Panc1 (cell line): ENCODE results near the gene REV1. TPM values are rescaled to one million over a fixed set of nuclear protein-coding genes. Genes with fewer than 3 reads are reported as not detected.

Source experiments
- ATAC-seq: fragments of 200-7000 bp; cut with Tn5 transposase; 2 replicates; pipeline ENCODE4 v1.9.1; 2020; ENCODE audit warnings: mild to moderate bottlenecking, moderate library complexity
- BruUV-seq: library from RNA; stranded (reverse); fragments of 400-500 nt; replicated peaks from 2 replicates; lab custom pipeline; 2021; lab: Mats Ljungman, UMichigan
- CTCF ChIA-PET: fragments of 300-600 bp; sonication (Branson Sonifier 250); formaldehyde crosslinking; loops from one replicate; lab custom pipeline; 2022; ENCODE audit warnings: antibody characterized with exemption; lab: Charles Lee
- POLR2A ChIA-PET: fragments of 300-600 bp; sonication (Branson Sonifier 250); formaldehyde crosslinking; loops from one replicate; lab custom pipeline; 2022; ENCODE audit warnings: antibody characterized with exemption; lab: Charles Lee
- DNase-seq: peaks from one replicate; pipeline ENCODE4 v3.0.0-alpha.2; 2010; ENCODE audit warnings: low read depth, low spot score
- H3K27ac ChIP-seq: 2 replicates; pipeline ENCODE4 v1.5.1; 2011; ENCODE audit warnings: mild to moderate bottlenecking, low read length, inconsistent platforms
- H3K27me3 ChIP-seq: fragments of 200-500 bp; sonication (Bioruptor generic); 2 replicates; pipeline ENCODE4 v1.6.0; 2014; ENCODE audit warnings: low read length, inconsistent platforms; ENCODE audit not compliant: control insufficient read depth, insufficient read depth
- H3K36me3 ChIP-seq: fragments of 200-500 bp; sonication (Bioruptor generic); 2 replicates; pipeline ENCODE4 v1.5.1; 2014; ENCODE audit warnings: inconsistent platforms, mild to moderate bottlenecking, low read length, moderate library complexity; ENCODE audit not compliant: control insufficient read depth, insufficient read depth
- H3K4me1 ChIP-seq: 2 replicates; pipeline ENCODE4 v1.5.1; 2011; ENCODE audit warnings: inconsistent platforms, mild to moderate bottlenecking, low read length, moderate library complexity; ENCODE audit not compliant: control insufficient read depth, insufficient read depth
- H3K4me3 ChIP-seq, 2 experiments: 2 replicates each; pipeline ENCODE4 v1.5.1; 2011 to 2012; ENCODE audit warnings: low read depth in 2 of 2, low read length in 2 of 2, mild to moderate bottlenecking in 2 of 2, inconsistent platforms in 1 of 2, moderate library complexity in 1 of 2
- H3K9me3 ChIP-seq: fragments of 200-500 bp; sonication (Bioruptor generic); 2 replicates; pipeline ENCODE4 v1.5.1; 2014; ENCODE audit warnings: low read depth, mild to moderate bottlenecking, inconsistent platforms, low read length, moderate library complexity; ENCODE audit not compliant: control insufficient read depth, insufficient read depth
- POLR2AphosphoS5 ChIP-seq: IDR thresholded peaks from 2 replicates; pipeline ENCODE4 v1.6.1; 2012; ENCODE audit warnings: mild to moderate bottlenecking, low read depth, low read length, moderate library complexity
- SIN3A ChIP-seq: IDR thresholded peaks from 2 replicates; pipeline ENCODE4 v1.6.1; 2012; ENCODE audit warnings: low read depth, mild to moderate bottlenecking, low read length, moderate library complexity, borderline replicate concordance; ENCODE audit not compliant: insufficient read depth
- TCF7L2 ChIP-seq: IDR thresholded peaks from 2 replicates; pipeline ENCODE4 v1.6.1; 2011; ENCODE audit warnings: mild to moderate bottlenecking, low read depth, low read length, inconsistent platforms
- in situ Hi-C: cut with HindIII; loops from 2 replicates; pipeline ENCODE4 v1.10.0; 2016; ENCODE audit warnings: low sequenced_read_pairs, low pct_unique_long_range_greater_than_20kb
- intact Hi-C: fragments of 100-400 bp; cut with micrococcal nuclease; formaldehyde crosslinking; loops from one replicate; pipeline ENCODE4 v1.10.0; 2022; ENCODE audit not compliant: unreplicated experiment
- total RNA-seq: library from RNA; stranded (reverse); gene quantifications from one replicate; pipeline ENCODE4 v1.2.1, GENCODE V29; 2021; ENCODE audit not compliant: unreplicated experiment
- TF ChIP-seq, protein P1 (sequence below), 2 experiments: IDR thresholded peaks; 2 replicates each; pipeline ENCODE4 v1.6.1; 2011 to 2012; ENCODE audit warnings: low read depth in 2 of 2, control low read depth in 1 of 2, low read length in 1 of 2, mild to moderate bottlenecking in 1 of 2, moderate library complexity in 1 of 2; ENCODE audit not compliant: insufficient read depth in 1 of 2
- TF ChIP-seq, protein P2 (sequence below): fragments of 450-650 bp; IDR thresholded peaks from 2 replicates; pipeline ENCODE4 v1.5.1; 2017; ENCODE audit warnings: mild to moderate bottlenecking

REV1 gene
- total RNA-seq, 1 experiment from 2014 or later, result 35.0 TPM

DNA sequence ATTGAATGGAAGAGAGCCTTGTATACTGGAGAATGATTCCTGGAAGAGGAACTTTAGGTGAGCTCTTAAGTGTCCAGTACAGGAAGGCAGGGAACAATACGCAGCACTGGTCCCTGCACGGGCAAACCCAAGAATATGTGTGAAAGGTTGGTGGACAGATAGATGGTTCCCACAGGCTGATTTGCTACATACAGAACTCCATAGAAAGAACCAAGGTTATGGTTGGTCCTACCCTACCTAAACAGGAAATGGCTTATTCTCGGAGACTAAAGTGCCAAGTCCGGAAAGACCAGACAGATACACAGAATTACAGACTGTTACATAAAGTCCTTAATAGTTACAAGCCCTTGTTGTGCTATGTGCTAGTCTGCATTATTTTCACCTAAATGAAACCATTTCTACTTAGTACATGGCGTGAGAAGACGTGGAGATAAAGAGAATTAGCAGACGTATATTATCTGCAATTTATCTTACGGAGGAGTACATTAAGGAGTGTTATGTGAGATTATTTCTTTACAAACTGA is 1.2 kb downstream of the REV1 start:
- POLR2A ChIA-PET, result no interaction called here
- Histone ChIP-seq H3K36me3 (no peaks in the 10 kb centered on the region; the same call in none of the 2 replicates), H3K4me3 (peak overlapping the region; percentile 92 to 99), H3K27me3 (peaks cover 2% of the 10 kb centered on the region; the same call in 1 of the 2 replicates), H3K4me1 (peaks cover 14% of the 10 kb centered on the region), H3K9me3 (no peaks in the 10 kb centered on the region), H3K27ac (peak overlapping the region; percentile 94)
- CTCF ChIA-PET, result no interaction called here
- TF ChIP-seq POLR2AphosphoS5, result no peak
- TF ChIP-seq, protein P1, sequence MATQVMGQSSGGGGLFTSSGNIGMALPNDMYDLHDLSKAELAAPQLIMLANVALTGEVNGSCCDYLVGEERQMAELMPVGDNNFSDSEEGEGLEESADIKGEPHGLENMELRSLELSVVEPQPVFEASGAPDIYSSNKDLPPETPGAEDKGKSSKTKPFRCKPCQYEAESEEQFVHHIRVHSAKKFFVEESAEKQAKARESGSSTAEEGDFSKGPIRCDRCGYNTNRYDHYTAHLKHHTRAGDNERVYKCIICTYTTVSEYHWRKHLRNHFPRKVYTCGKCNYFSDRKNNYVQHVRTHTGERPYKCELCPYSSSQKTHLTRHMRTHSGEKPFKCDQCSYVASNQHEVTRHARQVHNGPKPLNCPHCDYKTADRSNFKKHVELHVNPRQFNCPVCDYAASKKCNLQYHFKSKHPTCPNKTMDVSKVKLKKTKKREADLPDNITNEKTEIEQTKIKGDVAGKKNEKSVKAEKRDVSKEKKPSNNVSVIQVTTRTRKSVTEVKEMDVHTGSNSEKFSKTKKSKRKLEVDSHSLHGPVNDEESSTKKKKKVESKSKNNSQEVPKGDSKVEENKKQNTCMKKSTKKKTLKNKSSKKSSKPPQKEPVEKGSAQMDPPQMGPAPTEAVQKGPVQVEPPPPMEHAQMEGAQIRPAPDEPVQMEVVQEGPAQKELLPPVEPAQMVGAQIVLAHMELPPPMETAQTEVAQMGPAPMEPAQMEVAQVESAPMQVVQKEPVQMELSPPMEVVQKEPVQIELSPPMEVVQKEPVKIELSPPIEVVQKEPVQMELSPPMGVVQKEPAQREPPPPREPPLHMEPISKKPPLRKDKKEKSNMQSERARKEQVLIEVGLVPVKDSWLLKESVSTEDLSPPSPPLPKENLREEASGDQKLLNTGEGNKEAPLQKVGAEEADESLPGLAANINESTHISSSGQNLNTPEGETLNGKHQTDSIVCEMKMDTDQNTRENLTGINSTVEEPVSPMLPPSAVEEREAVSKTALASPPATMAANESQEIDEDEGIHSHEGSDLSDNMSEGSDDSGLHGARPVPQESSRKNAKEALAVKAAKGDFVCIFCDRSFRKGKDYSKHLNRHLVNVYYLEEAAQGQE (IDR thresholded peaks at IDR 0.05; ENCODE audit: insufficient read depth in 1 of 2, low read depth in 2 of 2, low read length in 1 of 2), result no peak
- TF ChIP-seq, protein P2, sequence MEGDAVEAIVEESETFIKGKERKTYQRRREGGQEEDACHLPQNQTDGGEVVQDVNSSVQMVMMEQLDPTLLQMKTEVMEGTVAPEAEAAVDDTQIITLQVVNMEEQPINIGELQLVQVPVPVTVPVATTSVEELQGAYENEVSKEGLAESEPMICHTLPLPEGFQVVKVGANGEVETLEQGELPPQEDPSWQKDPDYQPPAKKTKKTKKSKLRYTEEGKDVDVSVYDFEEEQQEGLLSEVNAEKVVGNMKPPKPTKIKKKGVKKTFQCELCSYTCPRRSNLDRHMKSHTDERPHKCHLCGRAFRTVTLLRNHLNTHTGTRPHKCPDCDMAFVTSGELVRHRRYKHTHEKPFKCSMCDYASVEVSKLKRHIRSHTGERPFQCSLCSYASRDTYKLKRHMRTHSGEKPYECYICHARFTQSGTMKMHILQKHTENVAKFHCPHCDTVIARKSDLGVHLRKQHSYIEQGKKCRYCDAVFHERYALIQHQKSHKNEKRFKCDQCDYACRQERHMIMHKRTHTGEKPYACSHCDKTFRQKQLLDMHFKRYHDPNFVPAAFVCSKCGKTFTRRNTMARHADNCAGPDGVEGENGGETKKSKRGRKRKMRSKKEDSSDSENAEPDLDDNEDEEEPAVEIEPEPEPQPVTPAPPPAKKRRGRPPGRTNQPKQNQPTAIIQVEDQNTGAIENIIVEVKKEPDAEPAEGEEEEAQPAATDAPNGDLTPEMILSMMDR, result no peak
- no peak for TF ChIP-seq SIN3A
- no peak for TF ChIP-seq TCF7L2
- intact Hi-C loops, result no loop called here
- BruUV-seq, result no TSS peak
- no peak for ATAC-seq
- no peak for DNase-seq
- in situ Hi-C loops, result no loop called here

DNA sequence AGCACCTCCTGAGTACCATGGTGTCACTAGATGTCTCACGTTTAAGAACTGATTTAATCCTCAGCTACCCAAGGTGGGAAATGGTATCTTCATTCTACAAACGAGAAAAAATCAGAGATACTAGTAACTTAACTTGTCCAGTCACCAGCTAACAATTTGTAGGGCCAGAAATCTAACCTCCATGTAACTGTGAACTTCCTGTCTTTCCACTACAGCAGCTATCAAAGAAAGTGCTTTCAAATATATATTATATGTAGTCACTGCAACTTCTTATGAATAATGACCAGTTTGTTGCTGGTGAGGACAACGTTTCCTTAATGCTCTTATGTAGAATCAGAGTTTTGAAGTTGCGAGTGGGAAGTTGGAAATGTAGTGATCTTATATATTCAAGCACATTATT is 1.9 kb downstream of the REV1 start:
- no peak for TF ChIP-seq POLR2AphosphoS5
- TF ChIP-seq, protein P2, result no peak
- TF ChIP-seq, protein P1 (IDR thresholded peaks at IDR 0.05; ENCODE audit: insufficient read depth in 1 of 2, low read depth in 2 of 2, low read length in 1 of 2), result no peak
- no peak for TF ChIP-seq SIN3A
- TF ChIP-seq TCF7L2, result no peak
- Histone ChIP-seq H3K4me1 (peaks cover 14% of the 10 kb centered on the region), H3K27me3 (peaks cover 2% of the 10 kb centered on the region; the same call in 1 of the 2 replicates), H3K9me3 (no peaks in the 10 kb centered on the region), H3K36me3 (no peaks in the 10 kb centered on the region; the same call in none of the 2 replicates), H3K27ac (peak overlapping the region; percentile 94), H3K4me3 (peak overlapping the region in 1 of 2 experiments; percentile 99; a peak in 3 of 4 replicates)
- ATAC-seq (no peak), DNase-seq (no peak)
- POLR2A ChIA-PET, result no interaction called here
- BruUV-seq, result TSS peak; percentile 70
- in situ Hi-C loops (no loop called here), intact Hi-C loops (no loop called here)
- CTCF ChIA-PET, result no interaction called here
